Natural killer cell (primary cell): Measurements from ENCODE around the gene ST6GAL1. TPM values are rescaled to one million over a fixed set of nuclear protein-coding genes. Genes with fewer than 3 reads are reported as not detected.
"Not testable (repeated sequence)": the region's sequence is repeated elsewhere in the genome, so short reads cannot be mapped to it uniquely, and the experiment has no call there.

ENCODE experiments used
- ATAC-seq, 3 donors: fragments of 150-1000 bp in 2 of 3; fragments of 200-7000 bp in 1 of 3; cut with Tn5 transposase; 1 replicate in 1 of 3; 2 replicates in 2 of 3; pipeline ENCODE4 v1.10.0; 2021; ENCODE audit warnings: mild to moderate bottlenecking in 2 of 3, moderate library complexity in 2 of 3
- DNase-seq, 2 donors: peaks; one replicate each; pipeline versions ENCODE4 v3.0.0 to v3.0.0-alpha.2; 2013 to 2021; ENCODE audit warnings: mixed read lengths in 1 of 2
- H3K27ac ChIP-seq: one replicate; pipeline ENCODE4 v1.5.1; 2013; ENCODE audit warnings: mild to moderate bottlenecking, low read length
- H3K27me3 ChIP-seq: one replicate; pipeline ENCODE4 v1.6.1; 2013; ENCODE audit warnings: low read length; ENCODE audit not compliant: control insufficient read depth, insufficient read depth
- H3K36me3 ChIP-seq: one replicate; pipeline ENCODE4 v1.6.1; 2013; ENCODE audit warnings: low read length; ENCODE audit not compliant: control insufficient read depth, insufficient read depth
- H3K4me1 ChIP-seq: one replicate; pipeline ENCODE4 v1.6.1; 2013; ENCODE audit warnings: low read length; ENCODE audit not compliant: control insufficient read depth, insufficient read depth
- H3K4me3 ChIP-seq: one replicate; pipeline ENCODE4 v1.5.1; 2013; ENCODE audit warnings: low read length
- H3K9me3 ChIP-seq: one replicate; pipeline ENCODE4 v1.6.1; 2013; ENCODE audit warnings: low read length; ENCODE audit not compliant: control insufficient read depth, insufficient read depth
- H3K27ac Mint-ChIP-seq, 2 donors: one replicate each; pipeline ENCODE4 v1.8.0; 2022; ENCODE audit warnings: mild to moderate bottlenecking in 2 of 2, mixed read lengths in 2 of 2, moderate library complexity in 1 of 2
- H3K27me3 Mint-ChIP-seq, 2 donors: one replicate each; pipeline ENCODE4 v1.8.0; 2022; ENCODE audit warnings: low read depth in 2 of 2, mixed read lengths in 2 of 2
- H3K36me3 Mint-ChIP-seq: one replicate; pipeline ENCODE4 v1.8.0; 2022; ENCODE audit warnings: mixed read lengths
- H3K4me1 Mint-ChIP-seq, 2 donors: one replicate each; pipeline ENCODE4 v1.8.0; 2022; ENCODE audit warnings: mixed read lengths in 2 of 2
- H3K4me3 Mint-ChIP-seq: one replicate; pipeline ENCODE4 v1.8.0; 2022; ENCODE audit warnings: mild to moderate bottlenecking, moderate library complexity, mixed read lengths
- H3K9me3 Mint-ChIP-seq, 2 donors: one replicate each; pipeline ENCODE4 v1.8.0; 2022; ENCODE audit warnings: mixed read lengths in 2 of 2
- whole genome bisulfite sequencing: methylation state at CpG from one replicate; pipeline ENCODE4 v1.1.7; 2013; ENCODE audit warnings: missing lambda C conversion rate; ENCODE audit not compliant: insufficient coverage; 5-methylcytosine and 5-hydroxymethylcytosine counted together
- intact Hi-C: fragments of 100-400 bp; cut with micrococcal nuclease; formaldehyde crosslinking; loops from one replicate; pipeline ENCODE4 v1.14.2; 2022
- total RNA-seq, 4 donors: library from RNA; stranded (reverse); fragments of 120-200 nt in 1 of 4; gene quantifications; one replicate each; pipeline versions ENCODE4 v1.2.3 to v1.2.4, GENCODE V29; 2013 to 2022
- TF ChIP-seq, protein P1 (sequence below): fragments of 200-600 bp; IDR thresholded peaks from one replicate; pipeline ENCODE4 v1.8.0; 2022; ENCODE audit warnings: antibody characterized with exemption

ST6GAL1 gene
- total RNA-seq, 3 donors from 2014 or later (not counting 1 experiment from before 2014, with no cell fraction given): 121 to 182 (median 146) TPM

DNA sequence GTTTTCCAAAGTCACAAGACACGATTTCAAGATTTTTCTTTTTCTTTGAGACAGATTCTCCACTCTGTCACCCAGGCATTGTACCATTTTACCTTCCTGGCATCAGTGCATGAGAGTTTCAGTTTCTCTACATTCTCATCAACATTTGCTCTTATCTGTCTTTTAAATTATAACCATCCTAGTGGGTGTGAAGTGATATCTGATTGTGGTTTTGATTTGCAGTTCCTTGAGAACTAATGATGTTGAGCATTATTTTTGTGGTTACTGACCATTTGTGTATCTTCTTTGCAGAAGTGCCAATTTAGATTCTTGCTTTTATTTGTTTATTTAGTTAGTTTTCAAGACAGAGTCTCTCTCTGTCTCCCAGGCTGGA, 46.7 kb upstream of the ST6GAL1 start:
- Histone ChIP-seq H3K9me3 (peaks cover 3% of the 10 kb centered on the region), H3K4me3 (no peak overlapping the region), H3K4me1 (peaks cover 14% of the 10 kb centered on the region), H3K27me3 (no peaks in the 10 kb centered on the region), H3K36me3 (no peaks in the 10 kb centered on the region), H3K27ac (no peak overlapping the region)
- TF ChIP-seq, protein P1, sequence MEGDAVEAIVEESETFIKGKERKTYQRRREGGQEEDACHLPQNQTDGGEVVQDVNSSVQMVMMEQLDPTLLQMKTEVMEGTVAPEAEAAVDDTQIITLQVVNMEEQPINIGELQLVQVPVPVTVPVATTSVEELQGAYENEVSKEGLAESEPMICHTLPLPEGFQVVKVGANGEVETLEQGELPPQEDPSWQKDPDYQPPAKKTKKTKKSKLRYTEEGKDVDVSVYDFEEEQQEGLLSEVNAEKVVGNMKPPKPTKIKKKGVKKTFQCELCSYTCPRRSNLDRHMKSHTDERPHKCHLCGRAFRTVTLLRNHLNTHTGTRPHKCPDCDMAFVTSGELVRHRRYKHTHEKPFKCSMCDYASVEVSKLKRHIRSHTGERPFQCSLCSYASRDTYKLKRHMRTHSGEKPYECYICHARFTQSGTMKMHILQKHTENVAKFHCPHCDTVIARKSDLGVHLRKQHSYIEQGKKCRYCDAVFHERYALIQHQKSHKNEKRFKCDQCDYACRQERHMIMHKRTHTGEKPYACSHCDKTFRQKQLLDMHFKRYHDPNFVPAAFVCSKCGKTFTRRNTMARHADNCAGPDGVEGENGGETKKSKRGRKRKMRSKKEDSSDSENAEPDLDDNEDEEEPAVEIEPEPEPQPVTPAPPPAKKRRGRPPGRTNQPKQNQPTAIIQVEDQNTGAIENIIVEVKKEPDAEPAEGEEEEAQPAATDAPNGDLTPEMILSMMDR: no peak
- intact Hi-C loops: loop anchor here (10.0 kb wide), 1 partner anchor 51 kb away; the partner anchor contains the start of gene ST6GAL1
- DNase-seq (no peak), ATAC-seq (peak; percentile 61 to 78 (median 71))
- no peaks in the 10 kb centered on the region for H3K36me3 Mint-ChIP-seq
- 32% methylated on average over 1 of the region's 1 CpG for WGBS
- H3K9me3 Mint-ChIP-seq: no peaks in the 10 kb centered on the region
- H3K27me3 Mint-ChIP-seq: no peaks in the 10 kb centered on the region
- H3K27ac Mint-ChIP-seq: peak overlapping the region; percentile 41 to 45
- peak overlapping the region; percentile 71 for H3K4me3 Mint-ChIP-seq
- H3K4me1 Mint-ChIP-seq: peaks cover 41 to 47% of the 10 kb centered on the region in 2 donors

DNA sequence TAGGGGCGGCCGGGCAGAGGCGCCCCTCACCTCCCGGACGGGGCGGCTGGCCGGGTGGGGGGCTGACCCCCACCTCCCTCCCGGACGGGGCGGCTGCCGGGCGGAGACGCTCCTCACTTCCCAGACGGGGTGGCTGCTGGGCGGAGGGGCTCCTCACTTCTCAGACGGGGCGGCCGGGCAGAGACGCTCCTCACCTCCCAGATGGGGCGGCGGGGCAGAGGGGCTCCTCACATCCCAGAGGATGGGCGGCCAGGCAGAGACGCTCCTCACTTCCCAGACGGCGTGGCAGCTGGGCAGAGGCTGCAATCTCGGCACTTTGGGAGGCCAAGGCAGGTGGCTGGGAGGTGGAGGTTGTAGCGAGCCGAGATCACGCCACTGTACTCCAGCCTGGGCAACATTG, 45.5 kb upstream of the ST6GAL1 start:
- H3K27me3 ChIP-seq, H3K27ac ChIP-seq, H3K27ac Mint-ChIP-seq, H3K9me3 Mint-ChIP-seq, H3K27me3 Mint-ChIP-seq, H3K36me3 ChIP-seq, ATAC-seq, H3K9me3 ChIP-seq, H3K36me3 Mint-ChIP-seq, H3K4me3 ChIP-seq, DNase-seq, H3K4me3 Mint-ChIP-seq: not testable (repeated sequence)
- H3K4me1 ChIP-seq: peaks cover 14% of the 10 kb centered on the region
- intact Hi-C loops: loop anchor here (10.0 kb wide), 1 partner anchor 50 kb away; the partner anchor contains the start of gene ST6GAL1
- H3K4me1 Mint-ChIP-seq: peaks cover 34 to 46% of the 10 kb centered on the region in 2 donors
- 99% methylated on average over 21 of the region's 29 CpGs for WGBS

DNA sequence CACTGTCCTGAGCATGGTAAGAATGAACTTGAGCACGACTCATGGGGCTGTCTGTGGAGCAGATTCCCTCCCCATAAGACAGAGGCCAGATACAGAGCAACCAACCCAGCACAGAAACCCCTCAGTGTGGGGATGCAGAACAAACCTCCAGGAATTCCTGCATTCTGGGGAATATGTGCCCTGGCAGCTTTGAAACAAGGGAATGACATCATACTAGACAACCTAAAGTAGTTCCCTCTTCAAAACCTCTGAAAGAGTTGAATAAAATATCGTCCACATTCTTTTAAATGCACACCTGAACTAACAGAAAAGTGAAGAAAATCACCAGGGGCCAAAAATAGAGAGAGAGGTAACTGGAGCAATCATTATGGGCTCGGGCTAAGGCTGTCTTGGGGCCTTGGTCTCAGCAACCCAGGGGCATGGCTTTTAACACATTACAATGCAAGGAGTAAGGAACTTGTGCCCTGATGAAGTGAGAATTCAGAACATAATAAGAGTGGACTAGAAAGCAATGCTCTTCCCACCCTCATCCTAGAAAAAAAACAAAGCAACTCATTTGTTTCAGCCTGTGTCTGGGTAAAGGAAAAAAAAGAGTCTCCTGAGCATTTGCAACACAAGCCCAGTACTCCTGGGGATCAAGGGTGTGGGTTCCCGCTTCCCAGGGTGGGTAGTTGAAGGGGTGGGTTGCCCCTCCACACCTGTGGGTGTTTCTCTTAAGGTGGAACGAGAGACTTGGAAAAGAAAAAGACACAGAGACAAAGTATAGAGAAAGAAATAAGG, 43.9 kb upstream of the ST6GAL1 start:
- DNase-seq (no peak), ATAC-seq (no peak)
- Histone ChIP-seq H3K4me1 (peaks cover 14% of the 10 kb centered on the region), H3K27me3 (no peaks in the 10 kb centered on the region), H3K9me3 (peaks cover 3% of the 10 kb centered on the region), H3K27ac (no peak overlapping the region), H3K36me3 (no peaks in the 10 kb centered on the region), H3K4me3 (no peak overlapping the region)
- TF ChIP-seq, protein P1: no peak
- no peaks in the 10 kb centered on the region for H3K9me3 Mint-ChIP-seq
- WGBS: 100% methylated on average over 4 of the region's 5 CpGs
- no peaks in the 10 kb centered on the region for H3K36me3 Mint-ChIP-seq
- no peak overlapping the region for H3K4me3 Mint-ChIP-seq
- H3K27ac Mint-ChIP-seq: no peak overlapping the region
- intact Hi-C loops: loop anchor here (10.0 kb wide), 1 partner anchor 48 kb away; the partner anchor contains the start of gene ST6GAL1
- peaks cover 33 to 35% of the 10 kb centered on the region in 2 donors for H3K4me1 Mint-ChIP-seq
- H3K27me3 Mint-ChIP-seq: no peaks in the 10 kb centered on the region

DNA sequence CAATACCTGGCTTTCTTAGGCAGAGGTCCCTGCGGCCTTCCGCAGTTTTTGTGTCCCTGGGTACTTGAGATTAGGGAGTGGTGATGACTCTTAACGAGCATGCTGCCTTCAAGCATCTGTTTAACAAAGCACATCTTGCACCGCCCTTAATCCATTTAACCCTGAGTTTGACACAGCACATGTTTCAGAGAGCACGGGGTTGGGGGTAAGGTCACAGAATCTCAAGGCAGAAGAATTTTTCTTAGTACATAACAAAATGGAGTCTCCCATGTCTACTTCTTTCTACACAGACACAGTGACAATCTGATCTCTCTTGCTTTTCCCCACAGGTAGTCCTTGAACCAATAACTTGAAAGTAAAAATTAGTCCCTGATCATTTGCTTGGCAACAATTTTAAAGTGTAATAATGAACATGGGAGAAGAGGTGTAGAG, 42.8 kb upstream of the ST6GAL1 start:
- not testable (repeated sequence) for H3K27me3 Mint-ChIP-seq, ATAC-seq, H3K27me3 ChIP-seq, H3K27ac Mint-ChIP-seq, H3K36me3 ChIP-seq, H3K4me3 ChIP-seq, DNase-seq, H3K27ac ChIP-seq, H3K9me3 ChIP-seq, H3K9me3 Mint-ChIP-seq, H3K36me3 Mint-ChIP-seq, H3K4me3 Mint-ChIP-seq
- H3K4me1 ChIP-seq: peaks cover 11% of the 10 kb centered on the region
- WGBS: no CpG with 5 or more reads among the region's 5 CpGs
- intact Hi-C loops: loop anchor here (10.0 kb wide), 1 partner anchor 47 kb away; the partner anchor contains the start of gene ST6GAL1
- H3K4me1 Mint-ChIP-seq: peaks cover 24 to 27% of the 10 kb centered on the region in 2 donors
